Measurements from ENCODE around the gene H2AZ2.

The H2AZ2 gene

DNA sequence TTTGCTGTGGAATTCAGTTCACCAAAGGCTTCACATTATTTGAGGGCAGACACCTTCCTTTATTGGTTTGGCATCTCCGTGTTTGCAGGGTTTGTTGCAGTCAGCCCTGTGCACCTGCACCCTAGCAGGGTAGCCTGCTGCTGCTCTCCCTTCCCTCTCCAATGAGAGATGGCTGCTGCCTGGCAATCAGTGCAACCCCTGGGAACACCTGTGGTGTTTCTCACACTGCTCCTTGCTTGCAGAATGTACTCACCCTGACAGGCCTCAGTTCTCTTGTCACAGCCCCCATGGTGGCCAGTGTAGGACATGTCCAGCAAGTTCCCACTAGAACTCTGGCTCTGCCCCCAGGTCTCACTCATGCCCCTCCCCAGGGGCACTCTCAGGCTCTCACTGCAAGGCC is 63.5 kb downstream of the H2AZ2 start:
- DNase-seq (ENCODE audit: low read depth): no peak

DNA sequence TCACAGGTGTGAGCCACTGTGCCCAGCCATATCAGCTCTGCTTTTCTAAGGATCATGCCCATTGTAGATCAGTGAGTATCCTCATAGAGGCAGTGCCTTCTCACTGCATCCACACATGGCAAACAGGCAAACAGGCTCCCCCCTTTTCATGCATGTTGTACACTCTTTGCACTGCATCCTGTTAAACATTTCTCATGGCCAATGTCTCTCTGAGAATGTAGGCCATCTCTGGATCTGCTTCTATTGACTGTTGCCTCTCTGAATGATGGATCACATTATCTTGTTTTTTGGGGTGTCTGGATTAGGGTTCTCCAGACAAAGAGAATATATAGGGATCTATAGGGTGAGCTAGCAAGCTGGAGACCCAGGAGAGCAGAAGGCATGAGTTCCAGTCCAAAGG is 64.5 kb downstream of the H2AZ2 start:
- DNase-seq (ENCODE audit: low read depth): no peak

DNA sequence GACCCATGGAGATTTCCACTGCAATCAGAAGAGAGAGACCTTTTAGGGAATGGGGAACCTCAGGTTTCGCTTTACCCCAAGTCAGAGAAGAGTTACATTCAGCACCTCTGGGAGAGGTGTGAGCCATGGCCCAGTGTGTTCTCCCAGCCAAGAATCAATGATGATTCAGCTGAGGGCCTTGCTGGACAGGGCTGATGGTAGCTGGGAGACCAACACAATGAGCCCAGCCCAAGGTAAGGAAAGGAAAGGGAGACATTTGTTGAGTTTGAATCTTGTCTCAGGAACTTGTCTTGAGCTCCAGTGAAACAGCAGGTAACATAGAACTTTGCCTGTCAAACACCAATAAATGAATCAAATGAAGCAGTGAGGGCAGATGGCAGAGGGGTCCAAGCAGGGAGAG is 65.4 kb downstream of the H2AZ2 start:
- no peak for DNase-seq (ENCODE audit: low read depth)

All from iris pigment epithelial cell (primary cell).